Measurements from ENCODE around the gene SETD6. TPM values are rescaled to one million over a fixed set of nuclear protein-coding genes. Genes with fewer than 3 reads are reported as not detected.

Gene SETD6
- total and polyA plus RNA-seq, 2 of the 13 experiments (the other 11 are each of a cell fraction or from before 2014, with no cell fraction given): 24.0 to 25.7 TPM

- peak; percentile 78; the same call in 1 of the 2 replicates for TF ChIP-seq ZNF337 (CRISPR knock-in tag; IDR thresholded peaks at IDR 0.05; ENCODE audit: borderline replicate concordance, low read depth)
- peak; percentile 74; the same call in 1 of the 2 replicates for TF ChIP-seq FOXJ3 (CRISPR knock-in tag; IDR thresholded peaks at IDR 0.05; ENCODE audit: borderline replicate concordance)
- TF ChIP-seq RFX5 (IDR thresholded peaks at IDR 0.05; ENCODE audit: low read depth, low read length): no peak
- TF ChIP-seq KAT8 (CRISPR knock-in tag; IDR thresholded peaks at IDR 0.05): peak; percentile 87
- no peak for TF ChIP-seq MATR3 (CRISPR knock-in tag; IDR thresholded peaks at IDR 0.05)
- TF ChIP-seq HOXA7 (CRISPR knock-in tag; IDR thresholded peaks at IDR 0.05): no peak
- TF ChIP-seq ARID5B (CRISPR knock-in tag; IDR thresholded peaks at IDR 0.05): peak; percentile 51
- TF ChIP-seq ZNF614 (CRISPR knock-in tag; IDR thresholded peaks at IDR 0.05; ENCODE audit: borderline replicate concordance): peak; percentile 28; the same call in 1 of the 2 replicates
- no peak; the same call in 1 of the 2 replicates for TF ChIP-seq TRAFD1 (CRISPR knock-in tag; IDR thresholded peaks at IDR 0.05; ENCODE audit: borderline replicate concordance)
- 0 out of 2 replicates have a peak, but pooled peaks have one; percentile 94 for TF ChIP-seq KIAA2018 (CRISPR knock-in tag; IDR thresholded peaks at IDR 0.05; ENCODE audit: borderline replicate concordance)
- peak; percentile 93 for TF ChIP-seq MEF2D (CRISPR knock-in tag; IDR thresholded peaks at IDR 0.05)
- no peak; the same call in 1 of the 2 replicates for TF ChIP-seq SOX13 (IDR thresholded peaks at IDR 0.05)
- peak in 1 of 2 experiments; percentile 57; a peak in 2 of 4 replicates for TF ChIP-seq SOX13 (CRISPR knock-in tag; conservative IDR thresholded peaks at IDR 0.05 in 1 of 2, IDR thresholded peaks at IDR 0.05 in 1 of 2)
Observed at GRCh38 chr16:58515125-58515870, at the start of gene SETD6 (continued).

Data from HepG2 (cell line).